HuH-7.5 (cell line): ENCODE measurements around the gene DUOX1.

Source experiments
- DNase-seq: peaks from one replicate; pipeline ENCODE4 v3.0.0; 2011; ENCODE audit warnings: low spot score

DUOX1 gene

GRCh38 chr15:45187894-45188830 is 58.4 kb downstream of the DUOX1 start, which contains the start of gene SHF:
Gene SHF, minus strand, starts transcription at chr15:45187966. Its CDS starts 15 bp downstream, at chr15:45187951.
- DNase-seq, result no peak

GRCh38 chr15:45197512-45197911 is 67.7 kb downstream of the DUOX1 start:
- no peak for DNase-seq

- DNase-seq, result no peak
Measured at GRCh38 chr15:45198337-45199135, 68.7 kb downstream of the DUOX1 start.

GRCh38 chr15:45199136-45199810 is 69.5 kb downstream of the DUOX1 start:
- no peak for DNase-seq

- DNase-seq, result no peak
Measured at GRCh38 chr15:45200001-45200798, 70.4 kb downstream of the DUOX1 start.

GRCh38 chr15:45200799-45201556 is 71.2 kb downstream of the DUOX1 start:
- no peak for DNase-seq

- DNase-seq, result no peak
Measured at GRCh38 chr15:45201557-45201859, 71.7 kb downstream of the DUOX1 start.

GRCh38 chr15:45201869-45202268 is 72.1 kb downstream of the DUOX1 start:
- DNase-seq, result no peak

- no peak for DNase-seq
Measured at GRCh38 chr15:45203182-45203581, 73.4 kb downstream of the DUOX1 start.

GRCh38 chr15:45205192-45205591 is 75.4 kb downstream of the DUOX1 start:
- peak; percentile 64 for DNase-seq

- no peak for DNase-seq
Measured at GRCh38 chr15:45212493-45212892, 82.7 kb downstream of the DUOX1 start.
